ENCODE results near the gene TRPV2. TPM values are rescaled to one million over a fixed set of nuclear protein-coding genes. Genes with fewer than 3 reads are reported as not detected.
A peak's percentile ranks its signal among the peaks of the same experiment; 100 is the strongest.
"Not testable (repeated sequence)": the region's sequence is repeated elsewhere in the genome, so short reads cannot be mapped to it uniquely, and the experiment has no call there.

TRPV2 gene
- total RNA-seq, 2 donors from 2014 or later: 7.1 to 11.0 TPM

DNA sequence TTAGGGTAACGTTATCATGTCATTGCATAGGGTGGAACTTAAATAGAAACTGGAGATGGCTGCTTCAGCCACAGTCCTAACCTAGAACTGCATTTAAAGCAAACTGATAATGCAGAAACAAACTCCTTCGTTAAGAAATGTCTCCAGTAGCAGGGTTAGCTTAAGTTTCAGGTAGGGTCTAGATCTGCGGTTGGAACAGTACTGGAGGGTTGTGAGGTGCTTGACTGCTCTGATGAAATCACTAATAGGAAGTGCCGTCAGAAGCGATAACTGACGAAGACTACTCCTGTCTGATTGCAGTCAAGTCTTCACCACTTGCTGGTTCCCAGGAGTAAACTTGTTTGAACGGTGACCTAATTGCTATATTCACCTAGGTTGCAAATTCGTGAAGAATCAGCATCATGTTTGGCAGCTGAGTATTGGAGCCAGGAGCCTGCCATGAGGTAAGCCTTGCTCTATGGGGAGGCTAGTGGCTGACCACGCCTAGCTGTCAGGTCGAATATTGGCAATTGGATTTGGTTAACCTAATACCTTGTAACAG lies 24.5 kb downstream of the TRPV2 start:
- Histone ChIP-seq H3K4me1 (replicated peaks) (peaks cover 4% of the 10 kb centered on the region), H3K9me3 (no peaks in the 10 kb centered on the region), H3K36me3 (peaks cover 3 to 4% of the 10 kb centered on the region in 2 donors), H3K4me3 (peak overlapping the region; percentile 67 to 85), H3K27ac (peak overlapping the region; percentile 74 to 78), H3K27me3 (replicated peaks; ENCODE audit: insufficient read depth) (no peaks in the 10 kb centered on the region)
- WGBS: 9% methylated on average over 10 of the region's 10 CpGs
- TF ChIP-seq POLR2AphosphoS5 (IDR thresholded peaks at IDR 0.05) (no peak), POLR2A (IDR thresholded peaks at IDR 0.05) (no peak)
- TF ChIP-seq, protein P1, sequence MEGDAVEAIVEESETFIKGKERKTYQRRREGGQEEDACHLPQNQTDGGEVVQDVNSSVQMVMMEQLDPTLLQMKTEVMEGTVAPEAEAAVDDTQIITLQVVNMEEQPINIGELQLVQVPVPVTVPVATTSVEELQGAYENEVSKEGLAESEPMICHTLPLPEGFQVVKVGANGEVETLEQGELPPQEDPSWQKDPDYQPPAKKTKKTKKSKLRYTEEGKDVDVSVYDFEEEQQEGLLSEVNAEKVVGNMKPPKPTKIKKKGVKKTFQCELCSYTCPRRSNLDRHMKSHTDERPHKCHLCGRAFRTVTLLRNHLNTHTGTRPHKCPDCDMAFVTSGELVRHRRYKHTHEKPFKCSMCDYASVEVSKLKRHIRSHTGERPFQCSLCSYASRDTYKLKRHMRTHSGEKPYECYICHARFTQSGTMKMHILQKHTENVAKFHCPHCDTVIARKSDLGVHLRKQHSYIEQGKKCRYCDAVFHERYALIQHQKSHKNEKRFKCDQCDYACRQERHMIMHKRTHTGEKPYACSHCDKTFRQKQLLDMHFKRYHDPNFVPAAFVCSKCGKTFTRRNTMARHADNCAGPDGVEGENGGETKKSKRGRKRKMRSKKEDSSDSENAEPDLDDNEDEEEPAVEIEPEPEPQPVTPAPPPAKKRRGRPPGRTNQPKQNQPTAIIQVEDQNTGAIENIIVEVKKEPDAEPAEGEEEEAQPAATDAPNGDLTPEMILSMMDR (IDR thresholded peaks at IDR 0.05): no peak
- DNase-seq (ENCODE audit: low spot score): no peak
- intact Hi-C loops (cut with DNase I): no loop called here

DNA sequence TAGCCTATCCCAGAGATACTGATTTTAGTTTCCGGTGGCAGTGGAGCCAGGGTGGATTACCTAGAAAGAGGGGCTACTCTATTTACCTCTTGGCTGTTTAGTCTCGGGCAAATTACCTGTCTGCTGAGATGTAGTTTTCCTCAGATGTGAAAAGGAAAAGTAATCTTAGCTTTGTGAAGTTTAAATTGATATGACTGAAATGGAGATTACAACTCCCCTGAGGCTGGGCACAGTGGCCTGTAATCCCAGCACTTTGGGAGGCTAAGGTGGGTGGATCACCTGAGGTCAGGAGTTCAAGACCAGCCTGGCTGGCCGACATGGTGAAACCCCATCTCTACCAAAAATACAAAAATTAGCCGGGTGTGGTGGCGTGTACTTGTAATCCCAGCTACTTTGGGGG lies 25.0 kb downstream of the TRPV2 start:
- DNase-seq (ENCODE audit: low spot score); H3K36me3 ChIP-seq; H3K27ac ChIP-seq; intact Hi-C loops (cut with DNase I); H3K4me1 ChIP-seq (replicated peaks); H3K9me3 ChIP-seq; H3K27me3 ChIP-seq (replicated peaks; ENCODE audit: insufficient read depth): not testable (repeated sequence)
- WGBS: 59% methylated on average over 5 of the region's 5 CpGs
- peak overlapping the region; percentile 67 to 85 for H3K4me3 ChIP-seq

DNA sequence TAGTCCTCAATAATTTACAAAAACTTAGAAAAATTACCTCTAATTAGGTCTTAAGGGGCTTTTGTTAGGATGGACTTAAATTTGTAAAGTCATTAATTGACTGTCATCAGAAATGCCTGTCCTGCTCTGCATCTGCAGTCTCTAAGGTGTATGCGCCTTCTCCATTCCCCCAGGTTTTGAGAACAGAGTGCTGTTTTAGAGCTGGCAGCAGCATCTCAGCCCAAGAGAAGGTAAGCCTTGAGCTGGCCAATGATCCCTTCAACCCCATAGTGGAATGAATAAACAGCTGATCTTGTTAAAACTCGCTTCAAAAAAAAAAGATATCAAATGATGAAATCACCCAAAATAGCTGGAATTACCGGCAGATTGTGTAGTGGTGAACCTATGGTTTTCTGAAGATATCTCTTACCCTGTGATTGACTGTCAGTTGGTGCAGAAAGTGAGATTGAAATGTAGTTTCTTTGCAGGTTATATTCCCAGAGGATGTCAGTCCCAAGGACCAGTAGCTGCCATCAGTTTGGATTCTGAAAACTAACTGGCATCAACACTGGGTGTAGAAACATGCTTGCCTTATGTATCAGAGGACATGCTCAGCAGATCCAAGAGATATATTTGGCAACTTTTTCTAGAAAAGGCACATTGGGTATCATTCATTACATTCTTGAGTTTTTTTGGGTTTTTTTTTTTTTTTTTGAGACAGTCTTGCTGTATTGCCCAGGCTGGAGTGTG lies 25.7 kb downstream of the TRPV2 start:
- no peaks in the 10 kb centered on the region for H3K27me3 ChIP-seq (replicated peaks; ENCODE audit: insufficient read depth)
- intact Hi-C loops (cut with DNase I): no loop called here
- WGBS: 58% methylated on average over 3 of the region's 3 CpGs
- no peak overlapping the region for H3K4me3 ChIP-seq
- TF ChIP-seq, protein P1 (IDR thresholded peaks at IDR 0.05): no peak
- no peak for TF ChIP-seq POLR2AphosphoS5 (IDR thresholded peaks at IDR 0.05)
- no peak for TF ChIP-seq POLR2A (IDR thresholded peaks at IDR 0.05)
- peaks cover 3 to 4% of the 10 kb centered on the region in 2 donors for H3K36me3 ChIP-seq
- no peaks in the 10 kb centered on the region for H3K9me3 ChIP-seq
- no peak overlapping the region for H3K27ac ChIP-seq
- H3K4me1 ChIP-seq (replicated peaks): peaks cover 4% of the 10 kb centered on the region
- DNase-seq (ENCODE audit: low spot score): no peak

DNA sequence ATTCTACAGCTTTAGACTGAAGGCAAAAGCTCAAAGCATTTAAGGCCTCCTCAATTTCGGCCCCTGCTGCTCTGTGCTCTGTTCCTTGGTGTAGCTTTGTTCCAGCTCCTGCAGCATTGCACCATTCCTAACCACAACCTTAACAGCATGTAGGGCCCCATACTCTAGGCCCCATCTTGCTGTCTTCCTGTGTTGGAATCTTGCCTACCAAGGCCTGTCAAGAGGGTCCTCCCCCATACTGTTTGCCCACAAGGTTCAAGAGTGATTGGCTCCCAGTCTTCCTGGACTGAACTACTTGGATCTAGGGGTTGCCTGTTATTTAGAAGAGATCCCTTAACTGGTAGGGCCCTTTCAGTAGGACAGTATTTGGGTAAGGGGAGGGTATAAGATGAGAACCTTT lies 26.8 kb downstream of the TRPV2 start:
- WGBS: 88% methylated on average over 1 of the region's 1 CpG
- Histone ChIP-seq H3K4me3 (no peak overlapping the region), H3K27ac (no peak overlapping the region), H3K4me1 (replicated peaks) (peaks cover 4% of the 10 kb centered on the region), H3K36me3 (peaks cover 3 to 4% of the 10 kb centered on the region in 2 donors), H3K9me3 (no peaks in the 10 kb centered on the region), H3K27me3 (replicated peaks; ENCODE audit: insufficient read depth) (no peaks in the 10 kb centered on the region)
- DNase-seq (ENCODE audit: low spot score): no peak
- intact Hi-C loops (cut with DNase I): no loop called here
- TF ChIP-seq POLR2A (IDR thresholded peaks at IDR 0.05) (no peak), POLR2AphosphoS5 (IDR thresholded peaks at IDR 0.05) (no peak)
- TF ChIP-seq, protein P1 (IDR thresholded peaks at IDR 0.05): no peak

DNA sequence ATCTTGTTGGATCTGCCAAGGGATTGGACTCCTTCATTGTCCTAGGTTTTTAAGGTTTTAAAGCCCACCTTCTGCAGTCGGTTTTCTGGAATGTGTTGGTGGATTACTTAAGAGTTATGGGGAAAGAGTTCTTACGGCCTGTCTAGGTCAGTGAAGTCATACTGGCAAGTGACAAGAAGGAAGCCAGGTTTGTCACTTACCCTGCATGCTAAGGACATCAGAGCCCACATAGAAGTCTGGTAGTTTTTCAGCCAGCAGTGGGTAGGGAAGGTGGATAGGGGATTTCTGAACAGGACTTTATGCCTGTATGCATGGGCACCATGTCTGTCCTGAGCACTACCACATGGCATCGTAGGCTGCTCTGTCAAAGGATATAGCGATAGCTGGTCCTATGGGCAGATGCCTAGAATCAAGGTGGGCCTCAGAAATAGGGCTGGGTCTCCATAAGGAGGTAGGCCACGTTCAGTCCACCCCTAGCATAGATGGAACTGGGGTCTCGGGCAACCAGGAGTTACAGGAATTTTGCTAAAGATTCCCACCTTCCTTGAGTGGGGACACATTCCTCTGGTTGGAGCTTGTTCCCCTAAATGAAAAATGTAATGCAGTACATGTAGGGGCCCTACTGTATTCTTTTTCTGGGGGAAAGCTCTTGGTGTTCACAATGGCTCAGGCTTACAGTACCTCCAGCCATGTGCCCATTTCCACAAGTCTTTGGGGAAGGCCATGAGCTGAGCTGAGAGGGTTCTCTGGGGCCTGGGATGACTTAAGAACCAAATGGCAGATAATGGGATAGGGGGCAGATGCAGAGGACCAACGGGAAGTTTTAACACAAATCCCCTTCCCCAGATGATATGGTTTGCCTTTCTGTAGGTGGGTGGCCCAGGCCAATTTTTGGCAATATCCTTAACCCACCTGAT lies 27.5 kb downstream of the TRPV2 start:
- Histone ChIP-seq H3K4me3 (no peak overlapping the region), H3K36me3 (peaks cover 3 to 4% of the 10 kb centered on the region in 2 donors), H3K9me3 (no peaks in the 10 kb centered on the region), H3K27ac (no peak overlapping the region), H3K27me3 (replicated peaks; ENCODE audit: insufficient read depth) (no peaks in the 10 kb centered on the region), H3K4me1 (replicated peaks) (peaks cover 4% of the 10 kb centered on the region)
- 72% methylated on average over 7 of the region's 7 CpGs for WGBS
- DNase-seq (ENCODE audit: low spot score): no peak
- intact Hi-C loops (cut with DNase I): no loop called here
- TF ChIP-seq, protein P1 (IDR thresholded peaks at IDR 0.05): no peak
- TF ChIP-seq POLR2AphosphoS5 (IDR thresholded peaks at IDR 0.05) (no peak), POLR2A (IDR thresholded peaks at IDR 0.05) (no peak)
